ENCODE results near the gene SGMS2. TPM values are rescaled to one million over a fixed set of nuclear protein-coding genes. Genes with fewer than 3 reads are reported as not detected.

Gene SGMS2
- total RNA-seq, 1 donor from 2014 or later = 18.5 TPM

- intact Hi-C loops (cut with DNase I) = loop anchor here (10.0 kb wide), 1 partner anchor 63 kb away; no protein-coding TSS in a partner anchor
- DNase-seq = no peak
- ATAC-seq (ENCODE audit: poor library complexity) = no peak
Measured at GRCh38 chr4:107931775-107932321, 107.1 kb downstream of the SGMS2 start.

GRCh38 chr4:107935246-107935645 lies 110.5 kb downstream of the SGMS2 start:
- intact Hi-C loops (cut with DNase I) = loop anchor here (10.0 kb wide), 1 partner anchor 60 kb away; no protein-coding TSS in a partner anchor
- DNase-seq (no peak), ATAC-seq (ENCODE audit: poor library complexity) (no peak)

- intact Hi-C loops (cut with DNase I) = loop anchor here (10.0 kb wide), 1 partner anchor 58 kb away; no protein-coding TSS in a partner anchor
- DNase-seq (no peak), ATAC-seq (ENCODE audit: poor library complexity) (no peak)
Measured at GRCh38 chr4:107937040-107937439, 112.3 kb downstream of the SGMS2 start.

GRCh38 chr4:107939307-107939706 lies 114.6 kb downstream of the SGMS2 start:
- no peak for DNase-seq
- intact Hi-C loops (cut with DNase I) = loop anchor here (10.0 kb wide), 1 partner anchor 55 kb away; no protein-coding TSS in a partner anchor

GRCh38 chr4:107945809-107946208 lies 121.1 kb downstream of the SGMS2 start:
- DNase-seq (no peak), ATAC-seq (ENCODE audit: poor library complexity) (no peak)
- intact Hi-C loops (cut with DNase I) = no loop called here

More at GRCh38 chr4:107939307-107939706, 114.6 kb downstream of the SGMS2 start:
- ATAC-seq (ENCODE audit: poor library complexity) = no peak

GRCh38 chr4:107950746-107951540 lies 126.2 kb downstream of the SGMS2 start:
- DNase-seq (no peak), ATAC-seq (ENCODE audit: poor library complexity) (no peak)
- intact Hi-C loops (cut with DNase I) = no loop called here

GRCh38 chr4:107951551-107951950 lies 126.8 kb downstream of the SGMS2 start:
- no peak for DNase-seq
- no peak for ATAC-seq (ENCODE audit: poor library complexity)
- intact Hi-C loops (cut with DNase I) = no loop called here

GRCh38 chr4:107956011-107956410 lies 131.3 kb downstream of the SGMS2 start:
- DNase-seq = no peak
- intact Hi-C loops (cut with DNase I) = no loop called here
- no peak for ATAC-seq (ENCODE audit: poor library complexity)

Other genes starting within 250 kb of the SGMS2 start
- gene PAPSS1, start 104.7 kb upstream of the SGMS2 start, total RNA-seq = 7.8 TPM
- gene CYP2U1, start 106.6 kb downstream of the SGMS2 start, total RNA-seq = 6.5 TPM
- gene HADH, start 165.0 kb downstream of the SGMS2 start, total RNA-seq = 249 TPM